GM21360 (cell line): ENCODE measurements around the gene TMEM45A.
"Not testable (repeated sequence)": the region's sequence is repeated elsewhere in the genome, so short reads cannot be mapped to it uniquely, and the experiment has no call there.

ENCODE experiments used
- ATAC-seq: cut with Tn5 transposase; IDR thresholded peaks from one replicate; pipeline ENCODE4 v1.9.1; 2021; ENCODE audit warnings: mild to moderate bottlenecking, moderate library complexity; ENCODE audit not compliant: unreplicated experiment

The TMEM45A gene

DNA sequence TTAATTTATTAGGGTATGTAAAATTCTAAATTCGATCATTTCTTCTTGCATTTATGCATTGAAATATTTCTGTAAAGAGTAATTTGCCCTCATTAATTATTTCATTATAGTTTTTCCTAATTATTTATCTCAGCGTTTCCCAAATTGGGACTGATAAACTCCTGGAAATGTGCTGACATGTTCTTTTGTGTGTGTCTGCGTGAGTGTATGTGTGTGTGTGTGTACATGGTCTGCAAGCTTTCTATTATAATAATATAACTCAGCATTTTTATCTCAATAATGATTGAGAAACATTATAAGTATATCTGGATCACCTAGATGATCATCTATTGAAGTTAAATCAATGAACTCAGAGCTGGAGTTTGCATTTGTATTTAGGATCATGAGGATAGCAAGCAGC is 38.7 kb downstream of the TMEM45A start:
- no peak for ATAC-seq

DNA sequence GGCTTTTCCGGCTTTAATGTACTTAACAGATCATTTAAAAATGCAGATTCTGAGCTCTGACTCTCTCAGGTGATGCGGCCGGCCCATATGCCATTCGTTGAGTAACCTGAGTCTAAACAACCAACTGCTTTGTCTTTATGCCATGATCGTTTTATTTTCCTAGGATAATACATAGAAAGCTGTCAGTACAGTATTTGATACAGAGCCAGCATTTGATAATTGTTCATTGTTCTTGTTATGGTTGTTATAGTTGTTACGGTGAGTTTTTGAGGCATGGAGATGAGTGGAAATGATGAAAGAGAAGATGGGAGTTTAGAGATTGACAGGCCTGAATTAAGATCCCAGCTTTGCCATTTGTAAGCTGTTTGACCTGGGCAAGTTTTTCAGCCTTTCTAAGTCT is 40.0 kb downstream of the TMEM45A start:
- no peak for ATAC-seq

DNA sequence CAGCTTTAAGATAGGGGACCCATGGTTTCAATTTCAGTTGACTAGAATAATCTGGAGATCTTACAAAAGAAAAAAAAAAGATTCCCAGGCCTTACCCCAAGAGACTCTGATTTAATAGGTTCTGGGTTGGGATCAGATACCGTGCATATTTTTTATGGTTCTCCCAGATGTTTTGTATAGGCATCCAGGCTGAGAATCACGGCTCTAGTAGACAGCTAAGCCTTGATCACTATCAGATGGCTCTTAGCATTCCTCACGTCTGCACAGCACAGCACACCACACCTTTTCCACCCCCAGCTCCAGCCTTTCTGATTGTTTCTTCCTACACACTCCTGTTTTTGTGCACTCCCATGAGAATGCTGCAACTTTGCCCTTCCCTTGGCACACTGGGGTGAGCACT is 40.8 kb downstream of the TMEM45A start:
- no peak for ATAC-seq

DNA sequence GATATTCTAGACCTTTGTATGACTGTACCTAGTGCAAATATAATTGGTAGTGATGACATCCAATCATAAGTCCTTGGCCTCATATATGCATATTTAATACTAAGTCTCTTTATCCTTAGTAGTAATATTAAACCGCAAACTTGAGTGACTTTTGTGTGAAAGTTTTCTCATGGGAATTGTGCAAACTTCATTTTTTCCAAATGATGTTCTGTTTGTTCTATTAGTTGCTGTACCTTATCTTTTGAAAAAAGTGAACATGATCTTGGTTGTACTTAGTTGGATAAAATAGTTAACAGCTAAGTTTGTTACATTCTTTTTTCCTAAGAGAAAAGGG is 43.2 kb downstream of the TMEM45A start:
- ATAC-seq = no peak

- no peak for ATAC-seq
Observed at GRCh38 chr3:100536093-100536492, 43.7 kb downstream of the TMEM45A start.

- no peak for ATAC-seq
Observed at GRCh38 chr3:100537646-100538338, 45.4 kb downstream of the TMEM45A start.

- no peak for ATAC-seq
Observed at GRCh38 chr3:100538339-100538706, 45.9 kb downstream of the TMEM45A start.

DNA sequence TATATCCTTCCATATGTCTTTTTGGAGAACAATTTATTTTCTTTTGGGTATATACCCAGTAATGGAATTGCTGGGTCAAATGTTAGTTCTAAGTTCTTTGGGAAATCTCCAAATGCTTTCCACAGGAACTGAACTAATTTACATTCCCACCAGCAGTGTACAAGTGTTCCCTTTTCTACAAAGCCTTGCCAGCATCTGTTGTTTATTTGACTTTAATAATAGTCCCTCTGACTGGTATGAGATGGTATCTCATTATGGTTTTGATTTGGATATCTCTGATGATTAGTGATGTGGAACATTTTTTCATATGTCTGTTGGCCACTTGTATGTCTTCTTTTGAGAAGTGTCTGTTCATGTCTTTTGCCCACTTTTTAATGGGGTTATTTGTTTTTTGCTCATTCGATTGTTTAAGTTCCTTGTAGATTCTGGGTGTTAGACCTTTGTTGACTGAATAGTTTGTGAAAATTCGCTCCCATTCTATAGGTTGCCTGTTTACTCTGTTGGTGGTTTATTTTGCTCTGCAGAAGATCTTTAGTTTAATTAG is 48.4 kb downstream of the TMEM45A start:
- ATAC-seq = no peak

DNA sequence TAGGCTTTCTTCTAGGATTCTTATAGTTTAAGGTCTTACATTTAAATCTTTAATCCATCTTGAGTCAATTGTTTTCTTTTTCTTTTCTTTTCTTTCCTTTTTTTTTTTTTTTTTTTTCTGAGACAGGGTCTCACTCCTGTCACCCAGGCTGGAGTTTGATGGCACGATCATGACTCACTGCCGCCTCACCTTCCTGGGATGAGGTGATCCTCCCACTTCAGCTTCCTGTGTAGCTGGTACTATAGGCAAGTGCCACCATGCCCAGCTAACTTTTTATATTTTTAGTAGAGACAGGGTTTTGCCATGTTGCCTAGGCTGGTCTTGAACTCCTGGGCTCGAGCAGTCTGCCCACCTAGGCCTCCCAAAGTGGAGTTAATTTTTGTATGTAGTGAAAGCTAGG is 49.0 kb downstream of the TMEM45A start:
- ATAC-seq = not testable (repeated sequence)

DNA sequence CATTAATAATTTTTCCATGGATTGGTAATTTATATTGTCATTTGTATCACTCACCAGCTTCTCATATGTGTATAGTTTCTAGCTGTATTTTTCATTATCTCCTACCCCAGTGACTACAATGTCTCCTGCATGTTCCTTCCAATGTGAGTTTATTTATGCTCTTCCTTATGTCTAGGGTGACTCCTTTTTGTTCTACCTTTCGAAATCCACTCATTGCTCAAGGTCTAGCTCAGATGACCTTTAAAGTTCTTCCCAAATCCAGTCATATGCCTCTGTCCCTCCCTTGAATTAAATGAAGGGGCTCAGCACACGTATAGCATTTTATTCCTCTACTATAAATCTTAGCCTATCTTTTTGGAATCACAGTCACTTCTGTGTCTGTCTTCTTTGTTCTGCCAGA is 53.0 kb downstream of the TMEM45A start:
- no peak for ATAC-seq

DNA sequence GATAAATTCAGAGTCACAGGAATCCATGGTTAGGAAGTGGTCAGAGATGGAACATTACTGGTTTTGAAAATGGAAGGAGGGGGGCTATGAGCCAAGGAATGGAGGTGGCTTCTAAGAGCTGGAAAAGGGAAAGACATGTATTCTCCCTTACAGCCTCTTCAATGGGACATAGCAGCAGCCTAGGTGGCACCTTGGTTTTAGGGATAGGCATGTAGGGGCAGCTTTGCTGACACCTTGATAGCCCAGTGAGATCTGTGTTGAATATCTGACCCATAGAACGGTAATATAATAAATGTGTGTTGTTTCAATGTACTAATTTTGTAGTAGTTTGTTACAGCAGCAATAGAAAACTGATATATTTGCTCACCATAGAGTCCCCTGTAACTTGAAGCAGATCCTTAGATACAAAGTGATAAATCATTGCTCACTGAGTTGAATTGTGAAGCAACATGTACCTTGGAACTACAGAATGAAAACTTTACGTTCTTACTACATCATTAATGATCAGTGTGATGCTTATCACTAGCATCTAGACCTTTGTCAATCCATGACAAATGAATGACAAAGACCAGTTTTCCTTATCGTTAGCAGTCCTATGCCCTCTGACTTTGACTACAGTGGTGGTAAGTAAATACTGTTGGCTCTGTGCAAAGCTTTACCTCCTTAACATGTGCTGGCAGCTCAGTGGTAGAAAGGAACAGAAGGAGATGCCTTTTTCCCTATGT is 53.8 kb downstream of the TMEM45A start:
- ATAC-seq = no peak

GRCh38 chr3:100548053-100548452 is 55.6 kb downstream of the TMEM45A start:
- ATAC-seq = no peak

DNA sequence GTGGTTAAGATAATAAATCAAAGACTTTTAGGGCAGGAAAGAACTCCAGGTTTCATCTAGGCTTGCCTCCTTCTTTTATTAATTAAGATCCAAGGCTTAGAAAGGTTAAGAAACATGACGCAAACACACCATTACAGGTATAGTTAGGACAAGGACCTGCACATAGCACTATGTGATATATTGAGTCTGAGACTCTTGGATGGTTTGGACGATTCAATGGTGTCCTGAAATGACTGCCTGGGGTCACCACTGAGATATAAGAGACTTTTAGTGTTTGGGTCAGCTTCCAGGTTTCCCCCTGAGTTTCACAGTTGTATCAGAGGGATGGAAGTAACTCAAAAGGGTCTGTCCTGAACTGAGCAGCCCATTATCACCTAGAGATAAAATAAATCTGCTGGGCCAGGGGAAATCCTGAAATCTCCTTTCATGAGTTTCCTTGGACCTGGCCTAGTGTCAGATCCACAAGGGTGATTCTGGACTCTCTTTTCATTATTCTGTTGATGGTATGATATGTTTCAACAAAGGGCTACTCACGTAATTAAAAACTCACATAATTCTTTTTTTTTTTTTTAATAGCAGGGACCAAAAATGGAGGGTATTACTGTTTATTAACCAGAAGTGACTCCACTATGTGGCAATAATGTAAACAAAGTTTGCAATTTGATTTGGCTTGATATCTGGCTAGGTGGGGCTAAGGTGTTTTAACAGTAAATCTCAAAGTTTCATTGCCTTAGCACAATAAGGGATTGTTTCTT is 61.4 kb downstream of the TMEM45A start:
- ATAC-seq = no peak

- ATAC-seq = no peak
Observed at GRCh38 chr3:100554373-100554676, 61.9 kb downstream of the TMEM45A start.

DNA sequence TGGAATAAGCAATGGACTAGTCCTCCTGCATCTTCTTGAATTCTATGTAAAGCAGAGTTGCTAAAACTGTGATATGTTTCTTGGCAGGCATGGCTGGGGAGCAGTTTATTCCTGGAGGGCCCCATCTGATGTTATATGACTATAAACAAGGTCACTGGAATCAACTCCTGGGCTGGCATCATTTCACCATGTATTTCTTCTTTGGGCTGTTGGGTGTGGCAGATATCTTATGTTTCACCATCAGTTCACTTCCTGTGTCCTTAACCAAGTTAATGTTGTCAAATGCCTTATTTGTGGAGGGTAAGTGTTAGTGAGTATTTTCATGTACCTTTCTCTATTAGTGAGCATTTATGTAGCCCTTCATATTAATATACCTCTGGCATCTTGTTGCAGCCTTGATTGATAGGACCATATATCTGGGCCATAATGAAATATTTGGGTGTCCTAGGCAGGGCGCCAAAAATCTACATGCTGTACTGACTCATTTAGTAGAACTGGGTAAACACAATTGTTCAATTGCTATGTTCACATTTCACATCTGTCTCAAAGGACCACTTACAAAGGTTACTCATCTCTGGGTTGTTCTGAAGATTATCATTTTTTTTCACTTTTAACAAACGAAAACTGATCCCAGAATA is 64.4 kb downstream of the TMEM45A start:
- no peak for ATAC-seq

- ATAC-seq = no peak
Observed at GRCh38 chr3:100558233-100558632, 65.8 kb downstream of the TMEM45A start.

DNA sequence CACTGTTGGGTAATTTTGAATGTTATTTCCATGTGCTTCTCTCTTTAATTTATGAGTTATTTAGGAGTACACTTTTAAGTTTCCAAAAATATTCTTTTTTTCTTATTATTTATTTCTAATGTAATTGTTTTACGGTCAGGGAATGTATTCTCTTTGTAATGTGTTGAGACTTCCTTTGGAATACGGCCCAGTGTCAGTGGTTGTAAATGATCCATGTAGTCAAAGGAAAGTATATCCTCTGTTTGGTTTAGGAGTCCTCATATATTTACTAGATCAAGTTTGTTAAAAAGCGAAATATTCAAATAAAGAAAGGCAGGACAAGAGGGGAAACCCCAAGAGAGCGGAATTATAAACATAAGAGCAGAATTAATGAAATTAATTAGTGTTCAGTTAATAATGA is 68.0 kb downstream of the TMEM45A start:
- no peak for ATAC-seq

DNA sequence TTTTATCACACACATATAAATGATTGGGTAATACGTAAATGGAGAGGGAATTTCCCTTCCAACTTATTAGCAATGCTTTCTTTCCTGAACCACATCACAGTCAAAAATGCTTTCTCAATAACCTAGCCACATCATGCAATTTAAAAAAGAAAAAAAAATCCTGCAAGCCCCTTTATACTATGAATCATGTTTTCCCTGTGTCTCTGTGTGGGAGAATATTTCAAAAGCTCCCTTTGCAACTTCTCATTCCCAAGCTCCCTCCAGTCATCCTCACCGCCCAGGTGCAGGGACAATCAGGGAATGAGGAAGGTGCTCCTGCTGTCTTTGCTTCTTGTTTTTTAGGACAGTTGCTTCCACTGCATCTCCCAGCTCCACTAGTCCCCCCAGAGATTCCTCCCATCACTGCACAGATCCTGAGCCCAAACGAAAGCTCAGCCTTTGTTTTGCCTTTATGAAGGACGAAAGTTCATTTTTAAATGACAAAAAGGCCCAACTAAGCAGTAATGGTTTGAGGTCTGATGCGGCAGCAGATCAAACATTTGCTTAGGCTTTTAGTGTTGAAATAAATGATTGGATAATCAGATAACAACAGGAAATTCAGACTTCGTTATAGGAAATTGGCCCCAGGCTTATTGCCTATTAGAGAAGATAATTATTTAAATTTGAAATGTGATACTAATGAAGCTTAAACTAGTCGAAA is 69.2 kb downstream of the TMEM45A start:
- ATAC-seq = no peak

DNA sequence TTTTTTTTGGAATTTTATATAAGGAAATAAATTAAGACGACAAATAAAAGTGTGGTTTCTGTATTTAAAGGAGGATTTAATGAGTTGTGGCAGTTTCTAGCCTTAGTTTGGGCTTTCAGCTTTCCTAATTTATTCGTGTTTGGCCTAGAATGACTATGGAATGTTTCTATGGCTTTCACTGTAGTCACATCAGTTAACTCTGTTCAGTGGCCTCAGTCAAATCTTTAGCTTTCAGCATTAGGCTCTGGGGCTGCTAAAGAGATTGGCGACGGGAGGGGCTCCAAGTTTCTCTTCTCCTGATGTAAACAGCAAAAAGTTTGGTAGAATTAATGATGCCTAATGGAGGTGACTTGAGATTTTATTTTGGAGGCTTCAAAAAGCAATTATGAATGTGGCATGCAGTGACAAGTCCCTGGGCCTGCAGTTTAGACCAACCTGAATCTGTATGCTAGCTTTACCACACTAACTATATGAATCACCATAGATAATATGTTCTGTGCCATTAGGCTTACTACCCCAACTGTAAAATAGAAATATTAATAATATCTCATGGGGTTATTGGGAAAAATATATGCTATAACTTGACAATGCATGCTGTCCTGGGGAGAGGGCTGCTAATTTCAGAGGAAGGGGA is 69.9 kb downstream of the TMEM45A start:
- no peak for ATAC-seq

GRCh38 chr3:100563228-100563627 is 70.8 kb downstream of the TMEM45A start:
- no peak for ATAC-seq
